Lower lobe of right lung (tissue), 2 donors: ENCODE results near the gene GSE1. TPM values are rescaled to one million over a fixed set of nuclear protein-coding genes. Genes with fewer than 3 reads are reported as not detected.

ENCODE experiments used
- ATAC-seq, 2 donors: fragments of 200-7000 bp; cut with Tn5 transposase; one replicate each; pipeline ENCODE4 v1.9.1; 2020 to 2022; ENCODE audit warnings: mild to moderate bottlenecking in 2 of 2, moderate library complexity in 2 of 2
- DNase-seq: peaks from one replicate; pipeline ENCODE4 v3.0.0-alpha.2; 2020
- H3K27ac ChIP-seq: fragments of 200-600 bp; one replicate; pipeline ENCODE4 v1.8.0; 2022
- H3K27me3 ChIP-seq: fragments of 200-600 bp; one replicate; pipeline ENCODE4 v1.8.0; 2022; ENCODE audit warnings: low read depth
- H3K36me3 ChIP-seq: fragments of 200-600 bp; one replicate; pipeline ENCODE4 v1.8.0; 2022; ENCODE audit warnings: mild to moderate bottlenecking
- H3K4me1 ChIP-seq: fragments of 200-600 bp; one replicate; pipeline ENCODE4 v1.8.0; 2022
- H3K4me3 ChIP-seq: fragments of 200-600 bp; one replicate; pipeline ENCODE4 v1.8.0; 2022; ENCODE audit warnings: mild to moderate bottlenecking
- H3K9me3 ChIP-seq: fragments of 200-600 bp; one replicate; pipeline ENCODE4 v1.8.0; 2022
- CTCF ChIP-seq: fragments of 200-600 bp; IDR thresholded peaks from one replicate; pipeline ENCODE4 v1.8.0; 2022; ENCODE audit warnings: antibody characterized with exemption, mild to moderate bottlenecking
- intact Hi-C: fragments of 100-400 bp; cut with DNase I; formaldehyde crosslinking; loops from one replicate; pipeline ENCODE4 v1.11.0; 2022
- total RNA-seq: library from RNA; stranded (reverse); fragmentation: NEBNext Ultra II Directional; extraction: Animal tissue kit (Norgen Biotek cat#: 25700); gene quantifications from one replicate; pipeline ENCODE4 v1.2.1, GENCODE V29; 2021
- donor health status: DM: no; HTN: yes; CAD: no; lungs with severe emphysema.

GSE1 gene
- total RNA-seq, 1 donor from 2014 or later, result 85.2 TPM

- DNase-seq (no peak), ATAC-seq (no peak)
- Histone ChIP-seq H3K36me3 (peaks cover 38% of the 10 kb centered on the region), H3K27me3 (no peaks in the 10 kb centered on the region), H3K4me1 (peaks cover 34% of the 10 kb centered on the region), H3K9me3 (no peaks in the 10 kb centered on the region), H3K4me3 (no peak overlapping the region), H3K27ac (no peak overlapping the region)
- TF ChIP-seq CTCF, result no peak
- intact Hi-C loops, result no loop called here
These were observed 33.9 kb downstream of the GSE1 start for GRCh38 chr16:85646976-85647375.

GRCh38 chr16:85648070-85648714 lies 35.1 kb downstream of the GSE1 start:
- Histone ChIP-seq H3K9me3 (no peaks in the 10 kb centered on the region), H3K36me3 (peaks cover 37% of the 10 kb centered on the region), H3K27me3 (no peaks in the 10 kb centered on the region), H3K4me3 (no peak overlapping the region), H3K4me1 (peaks cover 36% of the 10 kb centered on the region), H3K27ac (no peak overlapping the region)
- ATAC-seq (no peak), DNase-seq (no peak)
- intact Hi-C loops, result no loop called here
- TF ChIP-seq CTCF, result no peak

GRCh38 chr16:85648805-85649204 lies 35.7 kb downstream of the GSE1 start:
- intact Hi-C loops, result no loop called here
- no peak for TF ChIP-seq CTCF
- Histone ChIP-seq H3K27me3 (no peaks in the 10 kb centered on the region), H3K4me1 (peaks cover 36% of the 10 kb centered on the region), H3K9me3 (no peaks in the 10 kb centered on the region), H3K4me3 (no peak overlapping the region), H3K36me3 (peaks cover 41% of the 10 kb centered on the region), H3K27ac (no peak overlapping the region)
- ATAC-seq, result no peak
- DNase-seq, result no peak

GRCh38 chr16:85649411-85650134 lies 36.5 kb downstream of the GSE1 start:
- no peaks in the 10 kb centered on the region for H3K9me3 ChIP-seq
- intact Hi-C loops, result no loop called here
- DNase-seq, result no peak
- no peak for TF ChIP-seq CTCF
- H3K27me3 ChIP-seq, result no peaks in the 10 kb centered on the region
- no peak for ATAC-seq
- no peak overlapping the region for H3K27ac ChIP-seq
- H3K4me3 ChIP-seq, result no peak overlapping the region
- peaks cover 34% of the 10 kb centered on the region for H3K4me1 ChIP-seq
- H3K36me3 ChIP-seq, result peaks cover 48% of the 10 kb centered on the region

- no peak for TF ChIP-seq CTCF
- H3K9me3 ChIP-seq, result no peaks in the 10 kb centered on the region
- peaks cover 56% of the 10 kb centered on the region for H3K36me3 ChIP-seq
- peaks cover 28% of the 10 kb centered on the region for H3K4me1 ChIP-seq
- H3K4me3 ChIP-seq, result no peak overlapping the region
- H3K27ac ChIP-seq, result no peak overlapping the region
- no peak for DNase-seq
- no peak for ATAC-seq
- H3K27me3 ChIP-seq, result no peaks in the 10 kb centered on the region
- intact Hi-C loops, result no loop called here
These were observed 37.2 kb downstream of the GSE1 start for GRCh38 chr16:85650135-85650843.
